WTC11 (cell line): Measurements from ENCODE around the gene TEX44.

Source experiments
- CTCF ChIP-seq: fragments of 200-600 bp; IDR thresholded peaks from 2 replicates; pipeline ENCODE4 v1.8.0; 2022; ENCODE audit warnings: antibody characterized with exemption
- MYBL2 ChIP-seq: sonication (generic); formaldehyde crosslinking; IDR thresholded peaks from 2 replicates; pipeline ENCODE4 v1.8.1; 2023; ENCODE audit warnings: mild to moderate bottlenecking, moderate library complexity, missing genetic modification reagents

- TF ChIP-seq MYBL2 (CRISPR knock-in tag): no peak
- no peak for TF ChIP-seq CTCF
Measured at GRCh38 chr2:231621051-231621879, 28.6 kb downstream of the TEX44 start.
